ENCODE results near the gene SH3TC2.
"Not testable (repeated sequence)": the region's sequence is repeated elsewhere in the genome, so short reads cannot be mapped to it uniquely, and the experiment has no call there.

The SH3TC2 gene

DNA sequence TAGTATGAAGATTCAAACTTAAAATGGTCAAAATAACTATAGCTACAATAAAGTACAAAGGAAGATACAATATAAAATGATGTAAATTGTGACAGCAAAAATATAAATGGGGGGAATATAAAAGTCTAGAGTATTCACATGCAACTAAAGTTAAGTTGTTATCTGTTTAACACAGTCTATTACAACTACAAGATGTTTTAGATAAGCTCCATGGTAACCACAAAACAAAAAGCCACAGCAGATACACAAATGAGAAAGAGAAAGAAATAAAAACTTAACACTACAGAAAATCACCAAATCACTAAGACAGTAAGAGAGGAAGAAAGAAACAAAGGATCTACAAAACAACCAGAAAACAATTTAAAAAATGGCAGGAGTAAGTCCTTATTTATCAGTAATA lies 17.0 kb upstream of the SH3TC2 start:
- Histone ChIP-seq H3K9me3 (ENCODE audit: control insufficient read depth in 1 of 2, low read length in 2 of 2) (peaks cover 0 to 4% of the 10 kb centered on the region in 2 donors), H3K36me3 (ENCODE audit: control insufficient read depth in 1 of 2, insufficient read depth in 2 of 2, low read length in 2 of 2) (no peaks in the 10 kb centered on the region), H3K4me1 (ENCODE audit: control insufficient read depth in 1 of 2, insufficient read depth in 2 of 2, low read length in 2 of 2) (no peaks in the 10 kb centered on the region), H3K27ac (ENCODE audit: low read length) (no peak overlapping the region), H3K27me3 (ENCODE audit: low read depth, low read length) (no peaks in the 10 kb centered on the region), H3K4me3 (ENCODE audit: low read depth in 1 of 2, low read length in 2 of 2) (no peak overlapping the region)

DNA sequence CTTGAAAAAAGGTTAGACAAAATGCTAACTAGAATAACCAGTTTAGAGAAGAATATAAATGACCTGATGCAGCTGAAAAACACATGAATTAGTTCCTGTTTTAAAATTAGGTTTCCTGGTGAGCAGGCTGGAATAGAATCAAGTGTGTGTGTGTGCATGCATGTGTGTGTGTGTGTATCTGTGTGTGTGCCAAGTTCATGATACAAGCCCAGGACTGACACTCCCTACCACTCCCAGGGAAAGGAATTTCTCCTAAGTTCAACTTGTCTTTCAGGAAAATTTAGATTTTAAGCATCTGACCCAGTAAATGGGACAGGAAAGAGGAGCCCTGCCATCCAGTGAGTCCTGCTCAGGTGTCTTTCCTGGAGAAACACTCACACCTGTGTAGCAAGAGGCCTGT lies 11.2 kb upstream of the SH3TC2 start:
- not testable (repeated sequence) for H3K9me3 ChIP-seq (ENCODE audit: control insufficient read depth in 1 of 2, low read length in 2 of 2); H3K36me3 ChIP-seq (ENCODE audit: control insufficient read depth in 1 of 2, insufficient read depth in 2 of 2, low read length in 2 of 2); H3K4me3 ChIP-seq (ENCODE audit: low read depth in 1 of 2, low read length in 2 of 2); H3K4me1 ChIP-seq (ENCODE audit: control insufficient read depth in 1 of 2, insufficient read depth in 2 of 2, low read length in 2 of 2); H3K27ac ChIP-seq (ENCODE audit: low read length); H3K27me3 ChIP-seq (ENCODE audit: low read depth, low read length)

GRCh38 chr5:149073213-149073612 lies 10.4 kb upstream of the SH3TC2 start:
- peaks cover 0 to 4% of the 10 kb centered on the region in 2 donors for H3K9me3 ChIP-seq (ENCODE audit: control insufficient read depth in 1 of 2, low read length in 2 of 2)
- no peaks in the 10 kb centered on the region for H3K4me1 ChIP-seq (ENCODE audit: control insufficient read depth in 1 of 2, insufficient read depth in 2 of 2, low read length in 2 of 2)
- H3K27ac ChIP-seq (ENCODE audit: low read length): no peak overlapping the region
- H3K36me3 ChIP-seq (ENCODE audit: control insufficient read depth in 1 of 2, insufficient read depth in 2 of 2, low read length in 2 of 2): no peaks in the 10 kb centered on the region
- no peak overlapping the region for H3K4me3 ChIP-seq (ENCODE audit: low read depth in 1 of 2, low read length in 2 of 2)
- no peaks in the 10 kb centered on the region for H3K27me3 ChIP-seq (ENCODE audit: low read depth, low read length)

DNA sequence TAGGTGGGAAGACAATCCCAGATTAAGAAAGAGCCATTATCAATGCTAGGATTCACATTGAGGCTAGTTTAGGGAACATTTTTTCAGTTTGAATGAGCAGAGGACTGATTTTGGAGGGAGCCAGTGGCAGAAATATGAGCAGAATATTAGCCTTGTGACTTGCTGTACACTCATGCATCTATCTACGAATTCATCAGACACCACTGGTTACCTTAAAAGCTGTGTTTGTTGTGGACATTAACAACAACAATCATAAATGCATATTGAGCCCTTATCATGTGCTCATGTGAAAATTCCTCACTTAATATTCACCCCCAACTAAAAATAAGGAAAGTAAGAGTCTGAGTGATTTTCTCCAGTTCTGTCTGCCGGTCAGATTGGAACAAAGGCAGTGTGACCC lies 9.9 kb upstream of the SH3TC2 start:
- no peak overlapping the region for H3K27ac ChIP-seq (ENCODE audit: low read length)
- H3K9me3 ChIP-seq (ENCODE audit: control insufficient read depth in 1 of 2, low read length in 2 of 2): peaks cover 0 to 4% of the 10 kb centered on the region in 2 donors
- H3K27me3 ChIP-seq (ENCODE audit: low read depth, low read length): no peaks in the 10 kb centered on the region
- no peaks in the 10 kb centered on the region for H3K4me1 ChIP-seq (ENCODE audit: control insufficient read depth in 1 of 2, insufficient read depth in 2 of 2, low read length in 2 of 2)
- no peaks in the 10 kb centered on the region for H3K36me3 ChIP-seq (ENCODE audit: control insufficient read depth in 1 of 2, insufficient read depth in 2 of 2, low read length in 2 of 2)
- H3K4me3 ChIP-seq (ENCODE audit: low read depth in 1 of 2, low read length in 2 of 2): no peak overlapping the region

DNA sequence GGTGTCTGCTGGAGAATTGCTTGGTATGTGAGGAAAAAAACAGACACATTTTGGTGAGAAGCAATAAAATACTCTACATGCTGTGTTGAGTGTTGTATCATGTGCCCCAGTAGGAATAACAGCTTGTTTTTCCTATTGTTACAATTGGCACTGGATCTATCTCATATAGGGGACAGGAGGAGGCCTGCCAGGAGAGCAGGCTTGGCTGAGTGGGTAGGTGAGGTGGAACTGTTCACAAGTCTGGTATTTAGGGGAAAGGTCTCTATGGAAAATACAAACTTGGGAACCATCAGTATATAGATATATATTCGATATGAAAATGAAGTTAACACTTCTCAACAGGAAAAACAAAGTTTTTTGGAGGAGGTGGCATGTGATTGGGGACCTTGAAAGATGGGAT lies 9.5 kb upstream of the SH3TC2 start:
- H3K4me1 ChIP-seq (ENCODE audit: control insufficient read depth in 1 of 2, insufficient read depth in 2 of 2, low read length in 2 of 2): no peaks in the 10 kb centered on the region
- no peaks in the 10 kb centered on the region for H3K36me3 ChIP-seq (ENCODE audit: control insufficient read depth in 1 of 2, insufficient read depth in 2 of 2, low read length in 2 of 2)
- no peaks in the 10 kb centered on the region for H3K27me3 ChIP-seq (ENCODE audit: low read depth, low read length)
- peaks cover 0 to 4% of the 10 kb centered on the region in 2 donors for H3K9me3 ChIP-seq (ENCODE audit: control insufficient read depth in 1 of 2, low read length in 2 of 2)
- no peak overlapping the region for H3K4me3 ChIP-seq (ENCODE audit: low read depth in 1 of 2, low read length in 2 of 2)
- no peak overlapping the region for H3K27ac ChIP-seq (ENCODE audit: low read length)

DNA sequence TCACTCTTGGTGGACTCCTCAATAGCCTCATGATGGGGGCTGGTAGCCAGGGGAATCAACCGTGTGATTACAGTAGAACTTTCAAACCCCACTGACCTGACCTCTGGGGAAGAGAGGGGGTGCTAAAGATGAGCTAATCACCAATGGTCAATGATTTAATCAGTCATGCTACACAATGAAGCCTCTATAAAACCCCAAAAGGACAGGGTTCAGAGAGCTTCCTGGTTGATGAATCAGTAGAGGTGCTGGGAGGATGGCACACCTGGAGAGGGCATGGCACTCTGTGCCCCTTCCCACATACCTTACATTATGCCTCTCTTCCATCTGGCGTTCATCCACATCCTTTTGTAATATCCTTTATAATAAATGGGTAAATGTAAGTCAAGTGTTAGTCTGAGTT lies 8.9 kb upstream of the SH3TC2 start:
- peaks cover 0 to 4% of the 10 kb centered on the region in 2 donors for H3K9me3 ChIP-seq (ENCODE audit: control insufficient read depth in 1 of 2, low read length in 2 of 2)
- no peaks in the 10 kb centered on the region for H3K27me3 ChIP-seq (ENCODE audit: low read depth, low read length)
- H3K4me3 ChIP-seq (ENCODE audit: low read depth in 1 of 2, low read length in 2 of 2): no peak overlapping the region
- H3K4me1 ChIP-seq (ENCODE audit: control insufficient read depth in 1 of 2, insufficient read depth in 2 of 2, low read length in 2 of 2): no peaks in the 10 kb centered on the region
- H3K27ac ChIP-seq (ENCODE audit: low read length): no peak overlapping the region
- H3K36me3 ChIP-seq (ENCODE audit: control insufficient read depth in 1 of 2, insufficient read depth in 2 of 2, low read length in 2 of 2): no peaks in the 10 kb centered on the region

- Histone ChIP-seq H3K27me3 (ENCODE audit: low read depth, low read length) (no peaks in the 10 kb centered on the region), H3K27ac (ENCODE audit: low read length) (no peak overlapping the region), H3K9me3 (ENCODE audit: control insufficient read depth in 1 of 2, low read length in 2 of 2) (peaks cover 0 to 4% of the 10 kb centered on the region in 2 donors), H3K4me3 (ENCODE audit: low read depth in 1 of 2, low read length in 2 of 2) (no peak overlapping the region), H3K36me3 (ENCODE audit: control insufficient read depth in 1 of 2, insufficient read depth in 2 of 2, low read length in 2 of 2) (no peaks in the 10 kb centered on the region), H3K4me1 (ENCODE audit: control insufficient read depth in 1 of 2, insufficient read depth in 2 of 2, low read length in 2 of 2) (no peaks in the 10 kb centered on the region)
Observed at GRCh38 chr5:149071216-149071615, 8.4 kb upstream of the SH3TC2 start.

GRCh38 chr5:149069711-149070110 lies 6.8 kb upstream of the SH3TC2 start:
- Histone ChIP-seq H3K4me1 (ENCODE audit: control insufficient read depth in 1 of 2, insufficient read depth in 2 of 2, low read length in 2 of 2) (no peaks in the 10 kb centered on the region), H3K9me3 (ENCODE audit: control insufficient read depth in 1 of 2, low read length in 2 of 2) (no peaks in the 10 kb centered on the region), H3K27ac (ENCODE audit: low read length) (no peak overlapping the region), H3K27me3 (ENCODE audit: low read depth, low read length) (no peaks in the 10 kb centered on the region), H3K4me3 (ENCODE audit: low read depth in 1 of 2, low read length in 2 of 2) (no peak overlapping the region), H3K36me3 (ENCODE audit: control insufficient read depth in 1 of 2, insufficient read depth in 2 of 2, low read length in 2 of 2) (no peaks in the 10 kb centered on the region)

DNA sequence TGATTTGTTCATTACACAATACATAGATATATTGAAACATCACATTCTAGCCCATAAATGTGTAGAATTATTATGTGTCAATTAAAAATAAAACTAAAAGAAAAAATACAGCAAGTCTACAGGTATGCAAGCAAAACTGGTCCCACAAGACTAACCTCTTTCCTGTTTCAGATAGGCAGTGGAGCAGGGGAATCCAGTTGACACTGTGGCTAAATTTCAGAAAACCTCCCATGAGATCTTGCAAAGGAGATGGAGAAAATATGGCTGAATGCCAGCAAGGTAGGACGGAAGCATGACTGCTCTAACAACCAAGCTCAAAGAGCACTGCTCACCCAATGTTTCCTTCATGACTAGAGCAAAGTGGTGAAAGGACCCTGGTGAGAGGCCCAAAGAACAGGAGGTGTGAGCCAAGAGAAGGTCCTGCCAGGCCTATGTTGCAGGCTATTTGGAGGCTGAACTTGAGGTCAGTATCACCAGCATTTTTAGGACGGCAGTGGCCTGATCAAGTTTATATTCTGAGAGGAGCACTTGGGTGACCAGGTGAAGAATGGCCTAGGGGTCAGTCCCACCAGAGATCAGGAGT lies 1.1 kb upstream of the SH3TC2 start:
- Histone ChIP-seq H3K36me3 (ENCODE audit: control insufficient read depth in 1 of 2, insufficient read depth in 2 of 2, low read length in 2 of 2) (no peaks in the 10 kb centered on the region), H3K27me3 (ENCODE audit: low read depth, low read length) (no peaks in the 10 kb centered on the region), H3K9me3 (ENCODE audit: control insufficient read depth in 1 of 2, low read length in 2 of 2) (no peaks in the 10 kb centered on the region), H3K4me1 (ENCODE audit: control insufficient read depth in 1 of 2, insufficient read depth in 2 of 2, low read length in 2 of 2) (peaks cover 0 to 9% of the 10 kb centered on the region in 2 donors), H3K4me3 (ENCODE audit: low read depth in 1 of 2, low read length in 2 of 2) (no peak overlapping the region), H3K27ac (ENCODE audit: low read length) (no peak overlapping the region)

DNA sequence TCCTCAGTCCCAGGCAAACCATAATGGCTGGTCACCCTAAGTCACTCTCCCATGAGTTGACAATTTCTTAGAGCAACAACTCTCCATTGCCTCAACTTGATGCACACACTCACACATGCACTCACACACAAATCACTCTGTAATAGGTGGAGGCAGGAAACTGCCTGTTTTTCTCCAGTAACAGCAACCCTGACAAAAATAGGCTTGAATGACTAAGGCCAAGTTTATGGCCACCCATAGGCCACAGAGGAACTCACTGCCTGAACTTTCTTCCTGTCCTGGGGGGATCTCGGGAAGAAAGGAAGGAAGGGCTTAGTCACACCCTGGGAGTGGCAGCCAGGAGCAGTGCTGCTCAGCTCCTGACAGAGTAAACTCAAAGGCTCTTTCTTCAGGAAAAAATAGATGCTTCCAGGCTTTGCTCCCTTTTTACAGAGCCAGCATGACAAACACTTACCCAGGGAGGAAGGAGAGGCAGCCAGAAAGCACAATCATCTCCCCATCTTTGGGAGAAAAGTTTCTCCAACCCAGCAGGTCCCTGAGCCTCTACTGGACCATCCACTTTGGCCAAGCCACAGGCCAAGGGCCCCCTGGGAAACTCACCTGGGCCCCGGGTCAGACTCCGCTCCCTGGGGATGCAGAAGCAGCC lies 368 bp downstream of the SH3TC2 start:
- H3K4me1 ChIP-seq (ENCODE audit: control insufficient read depth in 1 of 2, insufficient read depth in 2 of 2, low read length in 2 of 2): peaks cover 0 to 9% of the 10 kb centered on the region in 2 donors
- peak overlapping the region; percentile 60 for H3K27ac ChIP-seq (ENCODE audit: low read length)
- H3K4me3 ChIP-seq (ENCODE audit: low read depth in 1 of 2, low read length in 2 of 2): no peak overlapping the region

GRCh38 chr5:149061341-149061740 lies 1.5 kb downstream of the SH3TC2 start:
- Histone ChIP-seq H3K4me3 (ENCODE audit: low read depth in 1 of 2, low read length in 2 of 2) (no peak overlapping the region), H3K36me3 (ENCODE audit: control insufficient read depth in 1 of 2, insufficient read depth in 2 of 2, low read length in 2 of 2) (no peaks in the 10 kb centered on the region), H3K27me3 (ENCODE audit: low read depth, low read length) (no peaks in the 10 kb centered on the region), H3K4me1 (ENCODE audit: control insufficient read depth in 1 of 2, insufficient read depth in 2 of 2, low read length in 2 of 2) (peaks cover 0 to 9% of the 10 kb centered on the region in 2 donors), H3K27ac (ENCODE audit: low read length) (no peak overlapping the region), H3K9me3 (ENCODE audit: control insufficient read depth in 1 of 2, low read length in 2 of 2) (no peaks in the 10 kb centered on the region)

More for the DNA sequence above, 368 bp downstream of the SH3TC2 start:
- H3K27me3 ChIP-seq (ENCODE audit: low read depth, low read length): no peaks in the 10 kb centered on the region
- H3K36me3 ChIP-seq (ENCODE audit: control insufficient read depth in 1 of 2, insufficient read depth in 2 of 2, low read length in 2 of 2): no peaks in the 10 kb centered on the region
- no peaks in the 10 kb centered on the region for H3K9me3 ChIP-seq (ENCODE audit: control insufficient read depth in 1 of 2, low read length in 2 of 2)

GRCh38 chr5:149060325-149060724 lies 2.5 kb downstream of the SH3TC2 start:
- H3K4me3 ChIP-seq (ENCODE audit: low read depth in 1 of 2, low read length in 2 of 2): no peak overlapping the region
- H3K27me3 ChIP-seq (ENCODE audit: low read depth, low read length): no peaks in the 10 kb centered on the region
- no peak overlapping the region for H3K27ac ChIP-seq (ENCODE audit: low read length)
- H3K4me1 ChIP-seq (ENCODE audit: control insufficient read depth in 1 of 2, insufficient read depth in 2 of 2, low read length in 2 of 2): peaks cover 0 to 9% of the 10 kb centered on the region in 2 donors
- H3K36me3 ChIP-seq (ENCODE audit: control insufficient read depth in 1 of 2, insufficient read depth in 2 of 2, low read length in 2 of 2): no peaks in the 10 kb centered on the region
- H3K9me3 ChIP-seq (ENCODE audit: control insufficient read depth in 1 of 2, low read length in 2 of 2): no peaks in the 10 kb centered on the region
